Ascending aorta (tissue), 2 donors: ENCODE data around the gene BCKDHA. TPM values are rescaled to one million over a fixed set of nuclear protein-coding genes. Genes with fewer than 3 reads are reported as not detected.

Source experiments
- DNase-seq, 2 donors: peaks; one replicate each; pipeline ENCODE4 v3.0.0-alpha.2; 2019; ENCODE audit warnings: low spot score in 2 of 2
- H3K27ac ChIP-seq, 2 donors: fragments of 200-600 bp; sonication (generic); one replicate each; pipeline ENCODE4 v1.5.1; 2016 to 2017; ENCODE audit warnings: mild to moderate bottlenecking in 1 of 2
- H3K27me3 ChIP-seq: fragments of 200-600 bp; sonication (generic); one replicate; pipeline ENCODE4 v1.5.1; 2017
- H3K36me3 ChIP-seq, 2 donors: fragments of 200-600 bp; sonication (generic); one replicate each; pipeline ENCODE4 v1.5.1; 2016
- H3K4me1 ChIP-seq, 2 donors: fragments of 200-600 bp; sonication (generic); one replicate each; pipeline ENCODE4 v1.5.1; 2016 to 2017; ENCODE audit warnings: mild to moderate bottlenecking in 1 of 2
- H3K4me3 ChIP-seq, 2 donors: fragments of 200-600 bp; sonication (generic); one replicate each; pipeline ENCODE4 v1.5.1; 2016 to 2017; ENCODE audit warnings: mild to moderate bottlenecking in 1 of 2
- H3K9me3 ChIP-seq, 2 donors: fragments of 200-600 bp; sonication (generic); one replicate each; pipeline ENCODE4 v1.5.1; 2016
- intact Hi-C: fragments of 100-400 bp; cut with DNase I; formaldehyde crosslinking; loops from one replicate; pipeline ENCODE4 v1.15.1; 2023
- total RNA-seq: library from RNA; depleted of rRNA; stranded (reverse); fragments of >200 nt; gene quantifications from one replicate; pipeline ENCODE4 v1.1.0, GENCODE V29; 2016
- TF ChIP-seq, protein P1 (sequence below), 3 experiments: fragments of 200-600 bp in 2 of 3; fragments of 450-650 bp in 1 of 3; sonication (generic) in 2 of 3; IDR thresholded peaks; one replicate each; pipeline ENCODE4 v1.5.1; 2016 to 2019; ENCODE audit warnings: antibody characterized with exemption in 3 of 3, mild to moderate bottlenecking in 1 of 3, moderate library complexity in 1 of 3

BCKDHA gene
- total RNA-seq, 1 donor from 2014 or later = 28.5 TPM

DNA sequence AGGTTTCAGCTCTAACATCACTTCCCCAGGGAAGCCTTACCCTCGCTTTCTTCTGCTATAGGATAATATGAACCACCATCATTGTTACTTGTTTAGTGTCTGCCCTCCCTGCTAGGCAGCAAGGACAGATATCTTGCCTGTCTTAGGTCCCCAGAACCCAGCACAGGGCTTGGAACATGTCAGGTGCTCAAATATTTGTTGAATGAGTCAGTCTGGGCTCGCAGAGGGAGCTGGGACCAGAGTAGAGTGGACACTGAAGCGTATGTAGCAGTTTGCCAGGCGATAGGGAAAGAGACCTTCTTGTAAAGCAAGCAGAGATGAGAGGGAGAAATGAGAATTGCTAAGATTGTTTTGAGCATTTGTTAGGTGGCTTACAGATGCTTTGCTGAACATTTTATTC, 11.7 kb downstream of the BCKDHA start:
- peak overlapping the region in 1 of 2 donors; percentile 9 for H3K27ac ChIP-seq
- peaks cover 0 to 6% of the 10 kb centered on the region in 2 donors for H3K4me1 ChIP-seq
- TF ChIP-seq, protein P1, sequence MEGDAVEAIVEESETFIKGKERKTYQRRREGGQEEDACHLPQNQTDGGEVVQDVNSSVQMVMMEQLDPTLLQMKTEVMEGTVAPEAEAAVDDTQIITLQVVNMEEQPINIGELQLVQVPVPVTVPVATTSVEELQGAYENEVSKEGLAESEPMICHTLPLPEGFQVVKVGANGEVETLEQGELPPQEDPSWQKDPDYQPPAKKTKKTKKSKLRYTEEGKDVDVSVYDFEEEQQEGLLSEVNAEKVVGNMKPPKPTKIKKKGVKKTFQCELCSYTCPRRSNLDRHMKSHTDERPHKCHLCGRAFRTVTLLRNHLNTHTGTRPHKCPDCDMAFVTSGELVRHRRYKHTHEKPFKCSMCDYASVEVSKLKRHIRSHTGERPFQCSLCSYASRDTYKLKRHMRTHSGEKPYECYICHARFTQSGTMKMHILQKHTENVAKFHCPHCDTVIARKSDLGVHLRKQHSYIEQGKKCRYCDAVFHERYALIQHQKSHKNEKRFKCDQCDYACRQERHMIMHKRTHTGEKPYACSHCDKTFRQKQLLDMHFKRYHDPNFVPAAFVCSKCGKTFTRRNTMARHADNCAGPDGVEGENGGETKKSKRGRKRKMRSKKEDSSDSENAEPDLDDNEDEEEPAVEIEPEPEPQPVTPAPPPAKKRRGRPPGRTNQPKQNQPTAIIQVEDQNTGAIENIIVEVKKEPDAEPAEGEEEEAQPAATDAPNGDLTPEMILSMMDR (IDR thresholded peaks at IDR 0.05) = no peak
- H3K27me3 ChIP-seq = no peaks in the 10 kb centered on the region
- intact Hi-C loops = no loop called here
- peaks cover 30 to 33% of the 10 kb centered on the region in 2 donors for H3K36me3 ChIP-seq
- no peak for DNase-seq
- H3K4me3 ChIP-seq = no peak overlapping the region
- H3K9me3 ChIP-seq = no peaks in the 10 kb centered on the region

DNA sequence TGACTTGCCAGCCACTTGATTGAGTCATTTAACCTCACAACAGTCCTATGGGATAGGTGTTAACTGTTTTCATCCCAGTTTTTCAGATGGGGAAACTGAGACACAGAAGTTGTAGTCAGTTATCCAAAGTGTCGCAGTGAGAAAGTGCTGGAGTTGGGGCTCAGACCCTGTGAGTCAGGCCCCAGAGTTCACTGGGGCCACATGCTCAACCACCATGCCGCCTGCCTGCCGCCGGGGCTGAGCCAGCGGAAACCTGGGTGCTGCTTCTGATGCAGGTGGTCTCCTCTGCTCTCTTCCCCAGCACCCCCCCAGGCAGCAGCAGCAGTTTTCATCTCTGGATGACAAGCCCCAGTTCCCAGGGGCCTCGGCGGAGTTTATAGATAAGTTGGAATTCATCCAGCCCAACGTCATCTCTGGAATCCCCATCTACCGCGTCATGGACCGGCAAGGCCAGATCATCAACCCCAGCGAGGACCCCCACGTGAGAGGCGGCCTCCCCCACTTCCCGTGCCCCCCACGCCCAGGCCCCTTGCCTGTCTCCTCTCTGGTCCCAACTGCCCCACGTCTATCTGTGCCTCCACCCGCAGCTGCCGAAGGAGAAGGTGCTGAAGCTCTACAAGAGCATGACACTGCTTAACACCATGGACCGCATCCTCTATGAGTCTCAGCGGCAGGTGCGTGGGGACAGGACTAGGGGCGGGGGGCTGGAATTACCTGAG, 12.9 kb downstream of the BCKDHA start:
- no peak for DNase-seq
- TF ChIP-seq, protein P1 (IDR thresholded peaks at IDR 0.05) = no peak
- Histone ChIP-seq H3K27me3 (no peaks in the 10 kb centered on the region), H3K36me3 (peaks cover 42 to 45% of the 10 kb centered on the region in 2 donors), H3K9me3 (no peaks in the 10 kb centered on the region), H3K4me1 (peaks cover 0 to 6% of the 10 kb centered on the region in 2 donors), H3K27ac (peak overlapping the region in 1 of 2 donors; percentile 3), H3K4me3 (no peak overlapping the region)
- intact Hi-C loops = no loop called here

DNA sequence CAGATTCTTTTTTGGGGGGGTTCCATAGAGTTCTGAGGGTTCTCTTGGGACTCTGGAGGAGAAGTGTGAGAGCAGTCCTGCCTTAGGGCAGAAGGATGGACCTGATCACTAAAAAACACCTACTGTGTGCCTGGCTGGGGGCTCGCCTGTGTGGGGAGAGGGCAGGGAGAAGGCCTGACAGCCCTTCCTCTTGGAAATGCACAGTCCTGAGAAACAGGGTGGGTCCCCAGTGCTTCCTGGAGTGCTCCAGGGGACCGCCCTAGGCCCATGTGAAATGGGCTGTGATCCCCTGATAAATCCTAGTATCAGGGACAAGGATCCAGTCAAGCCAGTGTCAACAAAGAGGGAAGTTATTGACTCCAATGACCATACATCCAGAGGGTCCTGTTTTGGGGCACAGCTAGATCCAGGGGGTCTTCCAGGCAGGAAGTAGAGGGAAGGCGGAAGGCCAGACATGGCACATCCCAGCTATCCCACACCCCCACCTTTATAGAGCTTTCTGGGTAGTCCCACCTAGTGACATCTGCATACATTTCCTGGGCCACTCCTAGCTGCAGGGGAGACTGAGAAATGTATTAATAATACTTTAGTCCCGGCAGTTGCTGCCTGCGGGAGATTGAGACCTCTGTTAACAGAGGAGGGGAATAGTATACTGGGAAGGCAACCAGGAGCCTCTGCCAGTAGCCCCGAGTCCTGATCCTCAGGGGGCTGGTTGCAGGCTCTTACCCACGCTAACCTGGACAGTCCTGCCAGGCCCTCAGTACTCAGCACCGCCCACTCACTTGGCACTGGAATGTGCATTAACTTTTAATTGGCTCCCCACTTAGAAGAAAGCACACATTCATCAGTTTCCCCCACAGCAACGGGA, 13.7 kb downstream of the BCKDHA start:
- no peak for DNase-seq
- Histone ChIP-seq H3K27ac (no peak overlapping the region), H3K4me3 (no peak overlapping the region), H3K27me3 (no peaks in the 10 kb centered on the region), H3K36me3 (peaks cover 47 to 48% of the 10 kb centered on the region in 2 donors), H3K9me3 (no peaks in the 10 kb centered on the region), H3K4me1 (peaks cover 0 to 6% of the 10 kb centered on the region in 2 donors)
- intact Hi-C loops = no loop called here
- TF ChIP-seq, protein P1 (IDR thresholded peaks at IDR 0.05) = no peak

DNA sequence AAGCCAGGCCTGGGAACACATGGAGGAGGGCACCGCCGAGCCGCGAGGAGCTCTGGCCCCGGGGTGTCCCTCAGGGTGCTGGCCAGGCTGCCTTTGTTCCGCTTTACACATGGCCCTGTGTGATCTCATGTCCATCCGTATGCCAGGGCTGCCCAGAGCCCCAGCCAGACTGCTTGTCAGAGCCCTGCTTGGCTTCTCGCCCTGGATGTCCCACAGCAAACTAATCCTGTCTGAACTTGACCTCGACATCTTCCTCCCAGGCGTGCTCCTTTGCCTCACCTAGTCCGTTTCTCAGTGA, 14.3 kb downstream of the BCKDHA start:
- Histone ChIP-seq H3K4me3 (no peak overlapping the region), H3K36me3 (peaks cover 53 to 54% of the 10 kb centered on the region in 2 donors), H3K9me3 (no peaks in the 10 kb centered on the region), H3K27ac (no peak overlapping the region), H3K4me1 (peaks cover 0 to 6% of the 10 kb centered on the region in 2 donors), H3K27me3 (no peaks in the 10 kb centered on the region)
- DNase-seq = no peak
- intact Hi-C loops = no loop called here
- TF ChIP-seq, protein P1 (IDR thresholded peaks at IDR 0.05) = no peak

DNA sequence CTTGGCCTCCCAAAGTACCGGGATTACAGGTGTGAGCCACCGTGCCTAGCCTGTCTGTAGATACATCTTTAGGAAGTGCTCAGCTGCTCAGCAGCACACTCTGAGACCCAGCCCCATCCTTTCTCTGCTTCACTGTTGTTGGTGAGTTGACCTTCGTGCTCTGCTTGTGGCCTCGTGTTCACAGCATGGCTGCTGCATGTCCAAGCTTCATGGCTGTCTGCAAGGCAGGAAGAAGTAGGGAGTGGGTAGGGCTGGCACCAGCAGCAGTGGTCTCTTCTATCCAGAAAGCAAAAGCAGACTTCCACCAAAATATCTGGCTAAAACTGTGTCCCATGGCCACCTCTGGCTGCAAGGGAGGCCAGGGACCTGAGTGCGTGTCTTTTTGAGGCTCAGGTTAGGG, 15.3 kb downstream of the BCKDHA start:
- H3K36me3 ChIP-seq = peaks cover 60 to 61% of the 10 kb centered on the region in 2 donors
- intact Hi-C loops = no loop called here

More for the DNA sequence above, 15.3 kb downstream of the BCKDHA start:
- no peak overlapping the region for H3K27ac ChIP-seq
- no peak overlapping the region for H3K4me3 ChIP-seq
- peaks cover 0 to 6% of the 10 kb centered on the region in 2 donors for H3K4me1 ChIP-seq
- no peaks in the 10 kb centered on the region for H3K9me3 ChIP-seq
- H3K27me3 ChIP-seq = no peaks in the 10 kb centered on the region
- DNase-seq = no peak
- TF ChIP-seq, protein P1 (IDR thresholded peaks at IDR 0.05) = no peak
